ENCODE measurements around the gene CER1.

- TF ChIP-seq, protein P1, sequence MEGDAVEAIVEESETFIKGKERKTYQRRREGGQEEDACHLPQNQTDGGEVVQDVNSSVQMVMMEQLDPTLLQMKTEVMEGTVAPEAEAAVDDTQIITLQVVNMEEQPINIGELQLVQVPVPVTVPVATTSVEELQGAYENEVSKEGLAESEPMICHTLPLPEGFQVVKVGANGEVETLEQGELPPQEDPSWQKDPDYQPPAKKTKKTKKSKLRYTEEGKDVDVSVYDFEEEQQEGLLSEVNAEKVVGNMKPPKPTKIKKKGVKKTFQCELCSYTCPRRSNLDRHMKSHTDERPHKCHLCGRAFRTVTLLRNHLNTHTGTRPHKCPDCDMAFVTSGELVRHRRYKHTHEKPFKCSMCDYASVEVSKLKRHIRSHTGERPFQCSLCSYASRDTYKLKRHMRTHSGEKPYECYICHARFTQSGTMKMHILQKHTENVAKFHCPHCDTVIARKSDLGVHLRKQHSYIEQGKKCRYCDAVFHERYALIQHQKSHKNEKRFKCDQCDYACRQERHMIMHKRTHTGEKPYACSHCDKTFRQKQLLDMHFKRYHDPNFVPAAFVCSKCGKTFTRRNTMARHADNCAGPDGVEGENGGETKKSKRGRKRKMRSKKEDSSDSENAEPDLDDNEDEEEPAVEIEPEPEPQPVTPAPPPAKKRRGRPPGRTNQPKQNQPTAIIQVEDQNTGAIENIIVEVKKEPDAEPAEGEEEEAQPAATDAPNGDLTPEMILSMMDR (IDR thresholded peaks at IDR 0.05) = no peak
- TF ChIP-seq EP300 (IDR thresholded peaks at IDR 0.05) = no peak
These were observed 7.9 kb upstream of the CER1 start for GRCh38 chr9:14730461-14730898.

Measured in tibial nerve (tissue), 4 donors.